Neural progenitor cell (in vitro differentiated cells): ENCODE measurements around the gene HBZ.

Experiments
- CTCF ChIP-seq: fragments of 200-600 bp; sonication (generic); IDR thresholded peaks from 2 replicates; pipeline ENCODE4 v1.5.1; 2017; ENCODE audit warnings: antibody characterized with exemption, mild to moderate bottlenecking
- EZH2 ChIP-seq: fragments of 200-600 bp; sonication (generic); IDR thresholded peaks from 2 replicates; pipeline ENCODE4 v1.6.1; 2017; ENCODE audit warnings: antibody characterized with exemption, mild to moderate bottlenecking, moderate library complexity

GRCh38 chr16:175011-175949 is 22.8 kb downstream of the HBZ start:
- TF ChIP-seq CTCF = no peak
- no peak for TF ChIP-seq EZH2
